Forelimb muscle (tissue), 1 donor: ENCODE results near the gene SCP2D1. TPM values are rescaled to one million over a fixed set of nuclear protein-coding genes. Genes with fewer than 3 reads are reported as not detected.
"Not testable (repeated sequence)": the region's sequence is repeated elsewhere in the genome, so short reads cannot be mapped to it uniquely, and the experiment has no call there.

Experiments used
- DNase-seq: peaks from one replicate; pipeline ENCODE4 v3.0.0-alpha.2; 2013; ENCODE audit warnings: low read depth
- polyA plus RNA-seq: library from polyadenylated mRNA; unstranded; fragments of 120-200 nt; gene quantifications from one replicate; pipeline ENCODE4 v1.2.1, GENCODE V29; 2013; ENCODE audit not compliant: insufficient read length

The SCP2D1 gene
- polyA plus RNA-seq = not detected

DNA sequence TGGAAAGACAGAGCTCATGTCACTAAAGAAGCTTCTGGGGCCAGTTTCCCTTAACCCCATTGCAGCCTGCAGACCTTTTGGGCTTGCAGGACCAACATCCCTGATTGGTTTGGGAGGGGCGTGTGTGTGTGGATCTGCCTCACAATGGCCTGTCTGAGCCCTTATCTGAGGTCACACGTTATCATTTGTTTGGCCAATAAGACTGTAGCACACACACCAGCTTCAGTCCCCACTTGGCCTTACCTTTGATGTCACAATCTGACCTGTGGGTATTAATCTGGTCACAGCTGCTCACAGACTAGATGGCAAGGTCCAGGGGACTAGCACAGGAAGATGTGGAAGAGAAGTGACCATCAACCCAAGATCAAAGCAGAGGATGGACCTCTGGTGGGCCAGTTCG is at the start of gene SCP2D1:
Gene SCP2D1, plus strand, starts transcription at position 301 of the 400 bp plus-strand sequence. Its CDS starts 33 bp downstream, at position 334.
- no peak for DNase-seq

DNA sequence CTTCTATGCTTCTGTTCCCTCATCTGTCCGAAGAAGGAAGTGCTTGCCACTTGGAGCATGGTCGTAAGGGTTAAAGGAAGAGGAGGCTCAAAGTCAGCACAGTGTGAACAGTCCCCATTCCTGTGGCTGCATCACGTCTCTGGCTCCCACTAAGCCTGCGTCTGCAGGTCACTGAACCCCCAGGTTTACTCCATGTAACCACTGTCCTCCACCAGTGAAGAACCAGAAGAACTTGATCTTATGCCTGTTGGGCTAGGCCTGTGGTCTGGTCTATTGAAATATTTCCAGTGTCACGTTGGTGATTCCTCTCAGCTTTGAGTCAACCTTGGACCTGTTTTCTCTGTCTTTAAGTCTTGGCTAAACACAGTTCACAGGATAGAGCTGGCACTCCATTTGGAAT is 45.9 kb upstream of the SCP2D1 start:
- no peak for DNase-seq

DNA sequence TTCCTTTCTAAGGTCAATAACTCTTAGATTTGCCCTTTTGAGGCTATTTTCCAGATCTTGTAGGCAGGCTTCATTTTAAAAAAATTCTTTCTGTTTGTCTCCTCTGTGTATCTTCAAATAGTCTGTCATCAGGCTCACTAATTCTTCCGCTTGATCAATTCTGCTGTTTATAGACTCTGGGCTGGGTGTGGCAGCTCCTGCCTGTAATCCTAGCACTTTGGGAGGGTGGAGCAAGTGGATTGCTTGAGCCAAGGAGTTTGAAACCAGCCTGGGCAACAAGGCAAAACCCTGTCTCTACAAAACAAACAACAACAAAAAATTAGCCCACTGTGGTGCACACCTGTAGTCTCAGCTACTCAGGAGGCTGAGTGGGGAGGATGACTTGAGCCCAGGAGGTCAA is 40.0 kb upstream of the SCP2D1 start:
- no peak for DNase-seq

- DNase-seq = no peak
Observed at GRCh38 chr20:18774207-18774606, 39.4 kb upstream of the SCP2D1 start.

DNA sequence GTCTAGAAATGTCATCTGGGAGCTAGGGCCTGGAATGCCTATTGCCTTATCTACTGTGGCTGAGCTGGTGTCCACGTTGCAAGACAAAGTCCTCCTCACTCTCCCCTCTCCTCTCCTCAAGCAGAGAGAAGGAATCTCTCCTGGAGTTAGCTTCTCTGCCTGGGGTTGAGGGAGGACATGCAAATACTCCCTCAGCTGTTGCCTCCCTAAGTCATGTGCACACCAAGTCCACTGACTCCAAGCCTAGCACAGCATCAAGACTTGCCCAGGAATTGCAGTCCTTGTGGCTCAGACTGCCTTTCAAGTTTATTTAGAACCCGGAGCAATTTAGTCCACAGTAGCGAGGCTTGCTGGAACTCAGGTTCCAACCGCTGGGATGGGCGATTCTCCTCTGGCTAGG is 38.0 kb upstream of the SCP2D1 start:
- no peak for DNase-seq

- no peak for DNase-seq
Observed at GRCh38 chr20:18778690-18779392, 34.7 kb upstream of the SCP2D1 start.

DNA sequence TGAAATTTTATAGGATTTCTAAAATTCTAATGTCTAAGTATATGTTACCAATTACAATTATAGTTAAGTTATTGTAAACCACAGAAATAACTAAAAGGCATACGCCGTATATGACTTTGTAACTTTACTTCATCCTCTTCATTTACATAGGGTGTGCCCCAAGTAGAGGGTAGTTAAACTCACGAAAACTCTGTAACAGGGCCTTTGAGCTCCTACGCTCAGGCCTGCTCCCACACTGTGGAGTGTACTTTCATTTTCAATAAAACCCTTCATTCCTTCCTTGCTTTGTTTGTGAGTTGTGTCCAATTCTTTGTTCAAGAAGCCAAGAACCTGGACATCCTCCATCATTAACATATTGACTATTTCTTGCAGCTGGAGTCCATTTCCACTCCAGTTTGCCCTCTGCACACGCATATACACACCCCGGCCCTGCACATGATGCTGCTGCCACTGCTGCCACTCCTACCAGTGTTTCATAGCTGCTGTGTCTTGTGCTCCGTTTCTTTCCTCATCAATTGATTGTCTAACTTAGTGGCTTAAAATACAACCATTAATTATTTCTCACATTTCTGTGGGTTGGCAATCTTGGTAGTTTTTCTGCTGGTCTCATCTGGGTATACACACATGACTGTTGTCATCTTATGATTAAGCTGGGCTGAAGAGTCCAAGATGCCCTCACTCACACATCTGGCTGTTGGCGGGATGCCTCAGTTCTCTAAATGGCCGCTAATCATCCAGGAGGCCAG is 33.0 kb upstream of the SCP2D1 start:
- DNase-seq = no peak

DNA sequence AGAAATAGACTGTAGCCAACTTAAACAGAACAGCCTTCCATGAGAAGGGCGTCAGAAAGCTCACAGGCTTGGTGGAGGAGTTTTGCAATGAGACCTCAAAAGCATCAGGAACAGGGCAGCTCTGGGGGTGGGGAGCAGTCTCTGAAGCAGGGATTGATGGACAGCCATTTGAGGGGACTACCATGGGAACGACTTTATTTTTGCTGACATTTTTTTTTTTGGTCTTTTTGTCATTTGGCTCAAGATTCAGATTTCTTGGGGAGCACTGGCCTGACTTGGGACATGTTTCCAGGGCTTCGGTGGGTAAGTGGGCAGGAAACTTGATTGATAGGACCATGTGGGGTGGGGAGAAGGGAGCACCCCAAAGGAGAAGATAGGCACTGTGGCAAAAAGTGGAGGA is 32.1 kb upstream of the SCP2D1 start:
- no peak for DNase-seq

DNA sequence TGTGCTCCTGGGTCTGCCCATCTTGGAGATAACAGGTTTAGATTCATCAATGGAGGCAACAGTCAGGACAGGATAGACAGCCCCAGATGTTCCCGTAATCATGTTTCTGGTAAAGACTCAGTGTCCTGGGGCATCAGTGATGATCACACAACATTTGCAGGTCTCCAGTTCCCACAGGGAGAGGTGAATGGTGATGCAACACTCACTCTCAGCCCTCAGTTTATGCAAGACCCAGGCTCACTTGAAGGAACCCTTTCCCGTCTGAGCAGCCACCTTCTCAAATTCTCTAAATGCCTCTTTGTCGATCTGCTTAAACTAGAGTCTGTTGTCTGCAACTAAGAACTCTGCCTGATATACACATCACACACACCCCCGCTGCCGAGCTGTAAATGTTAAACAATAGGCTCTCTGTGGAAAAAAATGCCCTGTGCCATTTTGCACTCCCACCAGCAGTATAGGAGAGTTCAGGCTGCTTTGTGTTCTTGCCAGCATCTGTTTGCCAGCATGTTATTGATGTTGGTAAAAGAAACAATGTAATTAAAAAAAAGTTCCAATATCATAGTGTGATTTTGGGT is 30.1 kb upstream of the SCP2D1 start:
- DNase-seq = no peak

- DNase-seq = not testable (repeated sequence)
Observed at GRCh38 chr20:18787046-18787445, 26.5 kb upstream of the SCP2D1 start.

DNA sequence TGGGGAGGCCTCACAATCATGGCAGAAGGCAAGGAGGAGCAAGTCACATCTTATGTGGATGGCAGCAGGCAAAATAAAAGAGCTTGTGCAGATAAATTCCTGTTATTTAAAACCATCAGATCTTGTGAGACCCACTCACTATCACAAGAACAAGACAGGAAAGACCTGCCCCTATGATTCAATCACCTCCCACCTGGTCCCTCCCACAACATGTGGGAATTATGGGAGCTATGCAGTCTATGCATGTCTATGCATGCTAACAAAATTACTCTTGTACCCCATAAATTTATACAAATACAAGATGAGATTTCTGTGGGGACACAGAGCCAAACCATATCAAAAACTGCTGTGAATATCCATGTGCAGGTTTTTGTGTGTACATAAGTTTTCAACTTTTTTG is 25.6 kb upstream of the SCP2D1 start:
- no peak for DNase-seq

DNA sequence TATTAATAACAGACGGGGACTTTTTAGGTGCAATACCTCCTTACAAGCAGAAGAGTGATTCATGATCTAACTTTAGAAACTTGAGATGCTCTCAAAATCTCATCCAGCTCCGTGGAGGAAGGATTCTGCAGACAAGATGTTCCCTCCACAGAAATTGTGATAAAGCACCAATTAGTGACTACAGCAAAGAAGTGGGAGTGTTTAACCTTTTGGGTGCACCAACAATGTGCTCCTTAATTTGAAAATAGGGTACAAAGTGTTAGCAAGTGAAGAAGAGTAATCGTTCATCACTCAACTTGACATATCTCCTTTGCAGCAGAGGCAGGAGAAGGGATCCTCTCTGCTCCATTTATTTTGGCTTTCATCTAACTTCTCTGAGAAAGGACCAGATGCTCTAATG is 22.8 kb upstream of the SCP2D1 start:
- no peak for DNase-seq

GRCh38 chr20:18793625-18794427 is 19.8 kb upstream of the SCP2D1 start:
- DNase-seq = peak; percentile 92

GRCh38 chr20:18794428-18794787 is 19.2 kb upstream of the SCP2D1 start:
- DNase-seq = no peak

DNA sequence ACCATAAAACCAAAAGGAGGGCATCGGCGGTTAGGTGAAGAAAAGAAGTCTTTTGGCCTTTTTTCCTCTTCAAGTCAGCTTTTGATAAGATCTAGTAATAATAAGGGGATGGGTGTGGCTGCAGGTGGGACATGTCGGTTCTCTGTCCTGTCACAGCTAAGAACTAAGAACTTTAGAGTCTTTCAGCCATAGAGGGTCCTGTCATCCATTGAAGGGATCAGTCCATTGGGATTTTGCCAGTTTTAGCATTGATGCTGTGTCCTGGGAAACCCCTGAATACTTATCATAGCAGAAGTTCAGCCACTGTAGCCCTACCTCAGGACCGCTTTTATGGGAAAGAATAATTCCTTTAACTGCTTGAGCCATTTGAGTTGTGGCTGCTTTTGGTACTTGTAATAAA is 18.2 kb upstream of the SCP2D1 start:
- DNase-seq = no peak

DNA sequence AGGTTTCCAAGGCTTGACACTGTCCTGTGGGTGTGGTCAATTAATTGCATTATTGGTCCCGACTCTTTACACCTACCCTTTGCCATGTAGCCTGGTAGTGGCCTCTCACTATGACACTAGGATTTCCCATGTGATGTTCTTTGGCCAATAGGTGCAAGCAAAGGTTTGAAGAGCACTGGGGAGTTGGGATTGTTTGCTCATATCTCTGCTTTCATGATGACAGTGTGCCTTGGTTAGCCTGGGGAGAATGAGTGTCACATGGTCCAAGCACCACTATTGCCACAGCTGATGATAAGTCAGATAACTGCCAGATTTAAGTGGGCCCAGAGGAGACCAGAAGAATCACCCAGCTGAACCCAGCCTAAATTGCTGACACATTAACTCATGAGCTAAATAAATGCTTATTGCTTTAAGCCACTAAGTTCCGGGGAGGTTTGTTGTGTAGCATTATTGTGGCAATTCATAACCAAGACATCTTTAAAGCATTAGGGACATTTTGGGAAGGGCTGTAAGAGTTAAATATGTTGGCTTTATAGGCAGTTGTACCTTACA is 17.2 kb upstream of the SCP2D1 start:
- no peak for DNase-seq

DNA sequence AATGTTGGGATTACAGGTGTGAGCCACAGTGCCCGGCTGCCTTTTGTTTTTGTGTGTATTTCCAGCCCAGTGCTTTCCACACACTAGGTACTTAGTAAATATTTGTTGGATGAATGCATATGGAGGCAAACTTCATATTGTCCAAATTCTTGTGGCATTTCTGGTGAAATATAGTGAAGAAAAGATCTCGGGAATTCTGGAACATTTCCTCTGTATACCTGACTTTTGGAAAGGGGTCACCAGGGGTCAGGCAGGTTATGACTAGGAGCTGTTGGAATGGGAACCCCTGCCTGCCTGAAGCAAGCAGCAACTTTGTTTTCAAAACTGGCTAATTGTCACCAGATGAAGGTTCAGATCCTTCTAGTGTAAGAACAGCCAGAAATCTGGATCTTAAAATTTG is 12.1 kb upstream of the SCP2D1 start:
- no peak for DNase-seq

DNA sequence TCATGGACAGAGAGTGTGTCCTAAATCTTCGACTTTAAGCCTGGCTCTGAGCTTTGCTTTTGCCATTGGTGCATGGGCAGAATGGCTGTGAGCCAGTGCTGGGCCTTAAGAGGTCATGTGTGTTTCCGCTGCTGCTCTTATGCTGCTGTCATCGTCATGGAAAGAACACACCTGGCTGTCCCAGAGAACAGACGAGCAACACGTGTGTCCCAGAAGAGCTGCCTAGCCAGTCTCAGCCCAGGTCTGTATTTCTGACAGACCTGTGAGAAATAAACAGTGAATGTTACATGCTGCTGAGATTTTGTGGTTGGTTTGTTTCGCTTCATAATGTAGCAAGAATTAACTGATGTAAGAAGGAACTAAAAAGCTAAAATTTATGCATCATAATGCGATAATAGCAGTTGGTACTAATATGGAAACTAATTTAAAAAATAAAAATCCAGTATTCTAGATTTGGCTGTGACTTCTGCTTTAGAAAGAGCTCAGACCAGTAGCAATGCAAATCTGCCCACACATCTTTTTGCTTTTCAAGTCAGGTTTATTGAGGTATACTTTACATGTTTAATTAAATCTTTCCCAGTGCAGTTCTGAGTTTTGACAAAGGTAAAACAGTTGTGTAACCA is 11.5 kb upstream of the SCP2D1 start:
- DNase-seq = no peak

GRCh38 chr20:18805881-18806280 is 7.7 kb upstream of the SCP2D1 start:
- no peak for DNase-seq

DNA sequence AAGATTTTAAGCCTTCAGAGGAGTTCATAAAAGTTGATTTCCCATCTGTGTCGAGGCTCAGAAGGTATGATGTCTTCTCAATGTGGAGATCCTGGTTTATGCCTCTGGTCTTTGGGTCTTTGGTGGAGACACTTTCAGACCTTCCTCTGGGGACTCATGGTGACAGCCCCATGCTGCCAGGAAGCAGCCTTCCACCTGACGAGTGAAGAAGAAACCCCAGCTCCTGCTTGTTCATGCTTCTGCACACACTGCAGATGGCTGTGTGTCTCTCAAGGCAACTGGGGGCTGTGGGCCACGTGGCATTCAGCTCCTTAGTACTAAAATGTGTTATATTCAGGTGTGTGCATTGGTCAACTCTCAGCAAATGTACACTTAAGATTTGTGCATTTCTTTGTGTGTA is 4.9 kb upstream of the SCP2D1 start:
- DNase-seq = no peak

- DNase-seq = no peak
Observed at GRCh38 chr20:18811186-18811585, 2.4 kb upstream of the SCP2D1 start.

- DNase-seq = no peak
Observed at GRCh38 chr20:18811904-18812303, 1.7 kb upstream of the SCP2D1 start.
